HG03439 (cell line): ENCODE data around the gene FEV.

ENCODE experiments used
- ATAC-seq: cut with Tn5 transposase; IDR thresholded peaks from one replicate; pipeline ENCODE4 v1.9.1; 2021; ENCODE audit warnings: mild to moderate bottlenecking, moderate library complexity; ENCODE audit not compliant: unreplicated experiment

Gene FEV

GRCh38 chr2:218979846-218980734 lies 4.9 kb downstream of the FEV start:
- ATAC-seq: peak; percentile 95

- ATAC-seq: no peak
Observed at GRCh38 chr2:218975060-218975777, 9.8 kb downstream of the FEV start.

- no peak for ATAC-seq
Observed at GRCh38 chr2:218970894-218971293, 14.1 kb downstream of the FEV start.

- no peak for ATAC-seq
Observed at GRCh38 chr2:218964041-218964771, 20.8 kb downstream of the FEV start.

GRCh38 chr2:218963601-218964000 lies 21.4 kb downstream of the FEV start:
- no peak for ATAC-seq

- no peak for ATAC-seq
Observed at GRCh38 chr2:218962859-218963492, 22.0 kb downstream of the FEV start.

- ATAC-seq: no peak
Observed at GRCh38 chr2:218961651-218962570, 23.1 kb downstream of the FEV start.

GRCh38 chr2:218961229-218961628 lies 23.8 kb downstream of the FEV start:
- no peak for ATAC-seq

GRCh38 chr2:218960309-218961165 lies 24.4 kb downstream of the FEV start:
- no peak for ATAC-seq

GRCh38 chr2:218959761-218960308 lies 25.1 kb downstream of the FEV start:
- ATAC-seq: no peak

- ATAC-seq: peak; percentile 95
Observed at GRCh38 chr2:218959141-218959731, 25.7 kb downstream of the FEV start, which contains the start of gene CDK5R2. Gene CDK5R2 (plus strand): TSS chr2:218959666. CDS start chr2:218959821, 155 bp downstream.

GRCh38 chr2:218958276-218958675 lies 26.7 kb downstream of the FEV start:
- ATAC-seq: no peak

- no peak for ATAC-seq
Observed at GRCh38 chr2:218957671-218958070, 27.3 kb downstream of the FEV start.

- no peak for ATAC-seq
Observed at GRCh38 chr2:218956039-218956438, 28.9 kb downstream of the FEV start.

- no peak for ATAC-seq
Observed at GRCh38 chr2:218954541-218955300, 30.3 kb downstream of the FEV start.

GRCh38 chr2:218953366-218953954 lies 31.5 kb downstream of the FEV start:
- no peak for ATAC-seq

- ATAC-seq: no peak
Observed at GRCh38 chr2:218952160-218952559, 32.8 kb downstream of the FEV start.
